ENCODE data around the gene EYA3.
"Not testable (repeated sequence)": the region's sequence is repeated elsewhere in the genome, so short reads cannot be mapped to it uniquely, and the experiment has no call there.

Gene EYA3

DNA sequence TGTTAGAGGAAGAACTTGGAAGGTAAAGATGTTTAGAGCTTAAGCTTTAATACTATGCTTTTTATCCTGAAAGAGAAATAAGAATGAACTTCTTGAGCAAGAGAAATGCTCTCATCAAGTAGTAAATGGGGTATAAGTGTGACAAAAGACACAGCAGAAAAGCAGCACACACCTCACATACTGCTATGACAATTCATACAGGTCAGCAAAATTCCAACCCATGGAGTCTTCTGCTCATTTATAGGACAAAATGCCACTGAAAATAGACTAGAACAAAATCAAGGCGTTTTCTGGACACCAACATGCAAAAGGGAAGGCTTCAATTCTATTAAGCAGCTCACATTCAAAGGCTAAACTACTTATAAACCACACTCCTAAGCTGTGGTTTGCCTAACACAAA lies 61.2 kb downstream of the EYA3 start:
- no peak for DNase-seq

DNA sequence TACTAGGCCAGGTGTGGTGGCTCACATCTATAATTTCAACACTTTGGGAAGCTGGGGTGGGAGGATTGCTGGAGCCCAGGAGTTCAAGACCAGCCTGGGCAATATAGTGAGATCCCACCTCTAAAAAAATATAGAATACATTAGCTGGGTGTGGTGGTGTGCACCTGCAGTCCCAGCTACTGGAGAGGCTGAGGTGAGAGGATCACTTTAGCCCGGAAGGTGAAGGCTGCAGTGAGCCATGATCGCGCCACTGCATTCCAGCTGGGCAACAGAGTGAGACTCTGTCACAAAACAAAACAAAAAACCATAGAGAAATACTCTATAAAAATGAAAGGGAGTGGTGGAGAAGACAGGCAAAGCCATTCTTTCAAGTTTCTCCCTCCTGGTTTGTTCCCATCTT lies 62.1 kb downstream of the EYA3 start:
- DNase-seq = no peak

DNA sequence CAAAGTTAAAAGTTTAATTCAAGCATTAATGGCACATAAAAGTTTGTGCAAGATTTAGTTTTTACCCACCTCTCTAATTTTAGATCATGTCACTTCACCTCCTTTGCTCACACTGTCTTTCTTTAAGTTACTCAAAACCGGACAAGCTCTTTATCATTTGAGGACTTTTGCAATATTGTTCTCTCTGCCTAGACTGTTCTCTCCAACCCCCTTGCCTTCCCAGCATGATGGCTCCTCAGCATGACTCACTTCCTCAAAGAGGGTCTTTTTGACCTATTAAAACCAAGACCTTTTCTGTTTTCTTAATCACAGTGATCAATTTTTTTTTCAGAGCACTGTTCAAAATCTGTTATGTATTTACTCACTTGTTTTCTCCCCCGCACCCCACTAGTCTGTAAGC lies 67.3 kb downstream of the EYA3 start:
- no peak for DNase-seq

GRCh38 chr1:28010969-28011368 lies 77.4 kb downstream of the EYA3 start:
- no peak for DNase-seq

DNA sequence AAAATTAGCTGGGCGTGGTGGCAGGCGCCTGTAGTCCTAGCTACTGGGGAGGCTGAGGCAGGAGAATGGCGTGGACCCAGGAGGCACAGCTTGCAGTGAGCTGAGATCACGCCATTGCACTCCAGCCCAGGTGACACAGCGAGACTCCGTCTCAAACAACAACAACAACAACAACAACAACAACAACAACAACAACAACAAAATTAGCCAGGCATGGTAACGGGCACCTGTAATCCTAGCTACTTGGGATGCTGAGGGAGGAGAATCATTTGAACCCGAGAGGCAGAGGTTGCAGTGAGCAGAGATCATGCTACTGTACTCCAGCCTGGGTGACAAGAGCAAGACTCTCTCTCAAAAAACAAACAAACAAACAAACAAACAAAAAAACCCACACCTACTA lies 85.3 kb downstream of the EYA3 start:
- not testable (repeated sequence) for DNase-seq

GRCh38 chr1:28002600-28002999 lies 85.8 kb downstream of the EYA3 start:
- DNase-seq = no peak

GRCh38 chr1:27999055-27999454 lies 89.4 kb downstream of the EYA3 start:
- DNase-seq = no peak

GRCh38 chr1:27994526-27994925 lies 93.9 kb downstream of the EYA3 start:
- not testable (repeated sequence) for DNase-seq

- DNase-seq = no peak
These were observed 94.3 kb downstream of the EYA3 start for GRCh38 chr1:27994060-27994459.

DNA sequence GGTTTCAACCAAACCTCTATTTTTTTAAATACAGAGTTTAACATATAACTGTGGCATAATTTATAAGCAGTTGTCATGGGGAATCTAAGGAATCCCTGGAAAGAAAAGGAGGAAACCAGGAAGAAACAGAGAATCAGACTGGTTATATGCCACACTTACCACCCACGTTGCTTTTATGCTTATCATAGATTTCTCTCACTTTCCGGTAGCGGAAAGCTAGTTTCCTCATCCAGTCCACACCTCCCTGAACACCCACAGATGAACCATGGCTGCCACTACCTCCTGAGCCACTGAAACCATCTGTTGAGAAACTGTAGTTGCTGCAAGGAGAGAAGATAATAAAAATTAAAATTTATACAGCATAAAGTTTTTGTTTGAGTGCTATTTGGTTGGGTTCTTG lies 95.2 kb downstream of the EYA3 start:
- peak in 2 of 6 experiments; percentile 5 to 22 for DNase-seq

- DNase-seq = peak; percentile 17 to 59 (median 34)
These were observed 96.1 kb downstream of the EYA3 start for GRCh38 chr1:27992276-27992675.

GRCh38 chr1:27990920-27991537 lies 97.4 kb downstream of the EYA3 start:
- no peak for DNase-seq

DNA sequence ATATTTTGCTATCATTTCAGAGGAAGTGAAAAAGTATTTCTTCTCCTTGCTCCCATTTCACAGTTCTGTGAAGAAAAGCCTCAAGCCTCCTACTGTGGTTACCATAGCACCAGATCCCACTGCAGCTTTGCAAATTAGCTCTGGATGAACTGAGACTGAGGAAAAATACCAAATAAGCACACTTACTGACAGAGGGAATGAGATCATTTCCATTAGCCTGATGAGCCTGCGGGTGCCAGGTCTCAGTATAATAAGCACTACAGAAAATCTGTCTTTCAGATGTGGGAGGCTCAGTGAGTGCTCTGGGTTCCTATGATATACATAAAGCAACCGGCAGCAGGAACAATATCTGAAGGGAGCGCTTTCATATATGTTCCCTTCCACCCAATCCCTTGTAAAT lies 107.3 kb downstream of the EYA3 start:
- DNase-seq = no peak

DNA sequence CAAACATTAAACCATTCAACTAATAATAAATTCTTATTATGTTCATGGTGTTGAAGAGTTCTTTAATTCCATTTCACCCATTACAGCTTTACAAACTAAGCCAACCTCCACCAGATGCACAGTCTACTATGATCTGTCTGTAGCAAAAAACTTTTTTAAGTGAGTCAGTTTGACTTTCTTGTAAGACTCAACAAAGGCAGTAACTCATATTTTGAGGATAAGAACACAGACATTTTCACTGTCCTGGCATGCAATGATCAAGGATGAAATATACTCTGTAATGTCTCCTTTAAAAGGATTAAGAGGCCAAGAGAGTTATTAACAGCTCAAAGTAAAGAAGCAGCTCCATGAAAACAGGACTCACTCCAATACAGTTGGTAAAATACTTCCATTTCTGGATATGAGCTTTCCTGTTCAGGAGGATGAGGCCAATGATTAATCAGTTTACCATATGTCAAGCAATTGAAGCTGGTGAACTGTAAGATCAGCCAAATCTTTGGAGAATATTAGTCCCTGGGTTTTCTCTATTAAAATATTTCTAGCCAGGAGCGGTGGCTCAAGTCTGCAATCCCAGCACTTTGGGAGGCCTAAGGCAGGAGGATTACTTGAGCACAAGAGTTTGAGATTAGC lies 108.1 kb downstream of the EYA3 start:
- no peak for DNase-seq

- DNase-seq = no peak
These were observed 108.6 kb downstream of the EYA3 start for GRCh38 chr1:27979859-27980201.

GRCh38 chr1:27979151-27979858 lies 109.1 kb downstream of the EYA3 start:
- DNase-seq = peak in 3 of 6 experiments; percentile 45 to 62 (median 59)

GRCh38 chr1:27974417-27974781 lies 114.0 kb downstream of the EYA3 start:
- no peak for DNase-seq

GRCh38 chr1:27973771-27974416 lies 114.5 kb downstream of the EYA3 start:
- no peak for DNase-seq

GRCh38 chr1:27972141-27972540 lies 116.3 kb downstream of the EYA3 start:
- DNase-seq = no peak

DNA sequence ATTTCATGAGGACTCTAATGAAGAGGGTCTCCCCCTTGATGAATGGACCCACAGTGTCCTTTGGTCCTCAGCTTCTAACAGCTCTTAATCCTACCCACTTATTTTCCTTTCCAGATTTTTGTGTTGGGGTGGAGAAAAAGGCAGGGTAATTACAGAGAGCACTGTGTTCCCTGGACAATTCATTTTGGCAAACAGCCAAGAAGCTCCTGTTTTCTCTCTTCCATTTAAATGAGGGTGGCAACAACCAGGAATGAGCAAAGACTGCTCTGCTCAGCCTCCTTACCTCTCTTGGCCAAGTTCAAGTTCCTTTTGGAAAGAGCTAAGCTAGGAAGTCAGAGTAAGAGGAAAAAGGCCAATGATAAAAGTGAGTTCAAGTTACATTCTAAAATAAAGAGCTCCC lies 116.7 kb downstream of the EYA3 start:
- no peak for DNase-seq

DNA sequence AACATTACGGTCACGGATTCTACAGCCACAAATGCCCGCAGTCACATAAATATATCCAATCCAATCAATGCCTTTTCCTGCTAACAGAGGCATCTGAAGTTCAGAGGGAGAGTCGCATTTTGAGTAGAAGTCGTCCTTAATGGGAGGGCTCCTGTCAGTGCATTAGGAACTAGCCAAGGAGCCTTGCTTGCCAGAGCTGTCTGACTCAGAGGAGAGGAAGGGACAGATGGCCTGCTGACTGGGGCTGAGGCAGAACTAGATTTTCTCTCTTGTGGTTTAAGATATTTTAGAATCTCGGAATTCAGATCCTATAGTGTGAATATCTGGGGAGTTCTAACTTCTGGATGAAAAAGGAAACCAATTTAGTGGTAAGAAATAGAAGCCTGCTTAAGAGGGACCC lies 118.0 kb downstream of the EYA3 start:
- DNase-seq = no peak

GRCh38 chr1:27968692-27969091 lies 119.7 kb downstream of the EYA3 start:
- no peak for DNase-seq

DNA sequence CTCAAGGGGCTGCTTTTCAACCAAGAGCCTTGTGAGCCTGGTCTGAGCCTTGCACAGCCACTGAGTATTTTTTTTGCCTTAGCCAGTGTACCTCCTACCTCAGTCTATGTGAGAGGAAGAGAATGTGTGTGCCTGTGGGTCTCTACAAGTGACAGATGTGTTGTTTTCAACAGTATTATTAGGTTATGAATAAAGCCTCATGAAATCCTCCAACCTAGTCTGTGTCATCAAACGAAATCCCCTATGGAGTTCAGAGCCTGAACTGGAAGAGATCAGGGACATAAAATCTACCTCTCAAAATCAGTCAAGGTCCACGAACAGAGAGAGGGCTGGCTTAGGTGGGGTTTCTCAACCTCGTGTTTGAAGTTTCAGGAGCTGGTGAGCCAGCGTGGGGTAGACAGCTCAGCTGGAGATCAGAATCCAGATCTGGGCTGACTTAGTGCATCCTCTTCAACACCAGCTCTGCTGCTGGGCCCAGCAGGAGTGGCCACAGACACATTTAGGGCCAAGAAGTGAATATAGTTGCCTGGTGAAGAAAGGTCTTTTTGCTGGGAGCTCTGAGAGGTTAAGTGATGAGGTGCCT lies 120.4 kb downstream of the EYA3 start:
- DNase-seq = no peak
